ENCODE measurements around the gene CST6.
"Not testable (repeated sequence)": the region's sequence is repeated elsewhere in the genome, so short reads cannot be mapped to it uniquely, and the experiment has no call there.

The CST6 gene

GRCh38 chr11:66015936-66016792 is 4.4 kb downstream of the CST6 start:
- DNase-seq: no peak

- DNase-seq: no peak
These were observed 5.0 kb downstream of the CST6 start for GRCh38 chr11:66016793-66017177.

- DNase-seq: no peak
These were observed 5.5 kb downstream of the CST6 start for GRCh38 chr11:66017321-66017720.

GRCh38 chr11:66020212-66020611 is 8.4 kb downstream of the CST6 start:
- DNase-seq: no peak

- DNase-seq: peak; percentile 91
These were observed 9.0 kb downstream of the CST6 start for GRCh38 chr11:66020618-66021357.

- DNase-seq: peak; percentile 85
These were observed 10.8 kb downstream of the CST6 start for GRCh38 chr11:66022401-66023185.

GRCh38 chr11:66023186-66023440 is 11.3 kb downstream of the CST6 start:
- not testable (repeated sequence) for DNase-seq

GRCh38 chr11:66026017-66026529 is 14.3 kb downstream of the CST6 start, which contains the start of gene CATSPER1:
TSS of gene CATSPER1 (minus strand) at chr11:66026479. CDS start at chr11:66026379, 100 bp downstream.
- DNase-seq: no peak

- peak; percentile 38 for DNase-seq
These were observed 21.3 kb downstream of the CST6 start for GRCh38 chr11:66032957-66033735.

GRCh38 chr11:66035653-66036333 is 24.0 kb downstream of the CST6 start:
- no peak for DNase-seq

- DNase-seq: no peak
These were observed 24.5 kb downstream of the CST6 start for GRCh38 chr11:66036334-66036710.

- DNase-seq: no peak
These were observed 25.5 kb downstream of the CST6 start for GRCh38 chr11:66037327-66037726.

GRCh38 chr11:66039765-66040164 is 28.0 kb downstream of the CST6 start:
- no peak for DNase-seq

- DNase-seq: no peak
These were observed 30.6 kb downstream of the CST6 start for GRCh38 chr11:66042227-66042995.

GRCh38 chr11:66042996-66043906 is 31.4 kb downstream of the CST6 start:
- DNase-seq: no peak

- DNase-seq: no peak
These were observed 32.9 kb downstream of the CST6 start for GRCh38 chr11:66044757-66045156.

GRCh38 chr11:66045177-66045639 is 33.4 kb downstream of the CST6 start:
- peak; percentile 92 for DNase-seq

GRCh38 chr11:66046901-66047300 is 35.1 kb downstream of the CST6 start:
- no peak for DNase-seq

GRCh38 chr11:66047541-66048365 is 35.9 kb downstream of the CST6 start:
- DNase-seq: no peak
